AG04449 (cell line): ENCODE results near the gene CHPF2.

Source experiments
- CTCF ChIA-PET: fragments of 350-600 bp; formaldehyde crosslinking; extraction: SDS; loops from one replicate; lab custom pipeline; 2021; ENCODE audit warnings: antibody characterized with exemption; lab: Yijun Ruan, JAX
- POLR2A ChIA-PET: fragments of 400-600, 350-600 bp; formaldehyde crosslinking; extraction: SDS; loops from one replicate; lab custom pipeline; 2020; ENCODE audit warnings: antibody characterized with exemption, inconsistent platforms; lab: Yijun Ruan, JAX
- DNase-seq: peaks from one replicate; pipeline ENCODE4 v3.0.0-alpha.2; 2010; ENCODE audit warnings: low read depth, low spot score
- H3K4me3 ChIP-seq: 2 replicates; pipeline ENCODE4 v1.5.1; 2011; ENCODE audit warnings: low read depth, mild to moderate bottlenecking, control low read depth, low read length
- TF ChIP-seq, protein P1 (sequence below): IDR thresholded peaks from one replicate; pipeline ENCODE4 v1.5.1; 2011; ENCODE audit warnings: mild to moderate bottlenecking, moderate library complexity, low read length, control low read depth, inconsistent platforms; ENCODE audit not compliant: insufficient read depth; ENCODE audit errors: missing control alignments

The CHPF2 gene

GRCh38 chr7:151232091-151232916 is at the start of gene CHPF2:
Gene CHPF2 (plus strand): TSS chr7:151232483. CDS start chr7:151234012, 1,529 bp downstream.
- TF ChIP-seq, protein P1, sequence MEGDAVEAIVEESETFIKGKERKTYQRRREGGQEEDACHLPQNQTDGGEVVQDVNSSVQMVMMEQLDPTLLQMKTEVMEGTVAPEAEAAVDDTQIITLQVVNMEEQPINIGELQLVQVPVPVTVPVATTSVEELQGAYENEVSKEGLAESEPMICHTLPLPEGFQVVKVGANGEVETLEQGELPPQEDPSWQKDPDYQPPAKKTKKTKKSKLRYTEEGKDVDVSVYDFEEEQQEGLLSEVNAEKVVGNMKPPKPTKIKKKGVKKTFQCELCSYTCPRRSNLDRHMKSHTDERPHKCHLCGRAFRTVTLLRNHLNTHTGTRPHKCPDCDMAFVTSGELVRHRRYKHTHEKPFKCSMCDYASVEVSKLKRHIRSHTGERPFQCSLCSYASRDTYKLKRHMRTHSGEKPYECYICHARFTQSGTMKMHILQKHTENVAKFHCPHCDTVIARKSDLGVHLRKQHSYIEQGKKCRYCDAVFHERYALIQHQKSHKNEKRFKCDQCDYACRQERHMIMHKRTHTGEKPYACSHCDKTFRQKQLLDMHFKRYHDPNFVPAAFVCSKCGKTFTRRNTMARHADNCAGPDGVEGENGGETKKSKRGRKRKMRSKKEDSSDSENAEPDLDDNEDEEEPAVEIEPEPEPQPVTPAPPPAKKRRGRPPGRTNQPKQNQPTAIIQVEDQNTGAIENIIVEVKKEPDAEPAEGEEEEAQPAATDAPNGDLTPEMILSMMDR = no peak
- no peak for DNase-seq
- POLR2A ChIA-PET = interaction anchor here (1.0 to 1.7 kb wide), 4 partner anchors 10 to 20 kb away, joined by 3 to 12 read pairs (median 8); no protein-coding TSS in a partner anchor
- H3K4me3 ChIP-seq = peak within 1 kb of the TSS; percentile 98
- CTCF ChIA-PET = interaction anchor here (0.9 to 6.7 kb wide), 3 partner anchors 9 to 108 kb away, joined by 3 to 130 read pairs (median 5); partner anchors contain the start of gene SMARCD3

- POLR2A ChIA-PET = interaction anchor here (0.6 kb wide), 1 partner anchor 92 kb away, joined by 3 read pairs; no protein-coding TSS in a partner anchor
- CTCF ChIA-PET = interaction anchor here (0.6 to 1.8 kb wide), 3 partner anchors 9 to 23 kb away, joined by 3 to 7 read pairs (median 4); no protein-coding TSS in a partner anchor
- TF ChIP-seq, protein P1 = no peak
- H3K4me3 ChIP-seq = no peak overlapping the region
- no peak for DNase-seq
Measured at GRCh38 chr7:151185762-151186639, 46.3 kb upstream of the CHPF2 start.

- CTCF ChIA-PET = interaction anchor here (1.3 to 2.0 kb wide), 3 partner anchors 10 to 15 kb away, joined by 3 to 7 read pairs (median 6); no protein-coding TSS in a partner anchor
Measured at GRCh38 chr7:151186640-151187408, 45.5 kb upstream of the CHPF2 start, which contains the start of gene ASB10. Gene ASB10 (minus strand): TSS chr7:151187250. CDS start chr7:151187130, 120 bp downstream.

GRCh38 chr7:151187409-151188251 is 44.7 kb upstream of the CHPF2 start:
- CTCF ChIA-PET = interaction anchor here (0.7 to 2.0 kb wide), 5 partner anchors 9 to 84 kb away, joined by 3 to 7 read pairs (median 4); no protein-coding TSS in a partner anchor
- no peak for DNase-seq
- H3K4me3 ChIP-seq = no peak overlapping the region
- TF ChIP-seq, protein P1 = no peak
- POLR2A ChIA-PET = interaction anchor here (0.6 kb wide), 1 partner anchor 36 kb away, joined by 3 read pairs; no protein-coding TSS in a partner anchor

More at GRCh38 chr7:151186640-151187408, 45.5 kb upstream of the CHPF2 start, which contains the start of gene ASB10:
- POLR2A ChIA-PET = interaction anchor here (0.6 kb wide), 1 partner anchor 93 kb away, joined by 3 read pairs; no protein-coding TSS in a partner anchor
- TF ChIP-seq, protein P1 = no peak
- no peak within 1 kb of the TSS for H3K4me3 ChIP-seq
- DNase-seq = no peak

GRCh38 chr7:151188252-151188542 is 44.1 kb upstream of the CHPF2 start:
- no peak for DNase-seq
- POLR2A ChIA-PET = interaction anchor here (0.6 kb wide), 1 partner anchor 36 kb away, joined by 3 read pairs; no protein-coding TSS in a partner anchor
- no peak overlapping the region for H3K4me3 ChIP-seq
- CTCF ChIA-PET = interaction anchor here (0.7 to 2.0 kb wide), 4 partner anchors 9 to 83 kb away, joined by 3 to 6 read pairs (median 4); no protein-coding TSS in a partner anchor
- TF ChIP-seq, protein P1 = no peak
